HEK293 (cell line): ENCODE results near the gene NXT1.
A peak's percentile ranks its signal among the peaks of the same experiment; 100 is the strongest.

Experiments
- BCL11B ChIP-seq: fragments of 450-650 bp; formaldehyde crosslinking; IDR thresholded peaks from 2 replicates; pipeline ENCODE4 v1.5.1; 2016; ENCODE audit warnings: low read depth, missing biosample characterization, missing genetic modification characterization
- KLF9 ChIP-seq: fragments of 450-650 bp; formaldehyde crosslinking; IDR thresholded peaks from 2 replicates; pipeline ENCODE4 v1.5.1; 2016; ENCODE audit warnings: missing biosample characterization, missing genetic modification characterization, low read depth
- PRDM4 ChIP-seq: fragments of 450-650 bp; formaldehyde crosslinking; IDR thresholded peaks from 2 replicates; pipeline ENCODE4 v1.5.1; 2017; ENCODE audit warnings: missing biosample characterization, missing genetic modification characterization
- REST ChIP-seq: fragments of 450-650 bp; formaldehyde crosslinking; IDR thresholded peaks from 2 replicates; pipeline ENCODE4 v1.5.1; 2016; ENCODE audit warnings: missing biosample characterization, missing genetic modification characterization
- ZBTB20 ChIP-seq: fragments of 450-650 bp; formaldehyde crosslinking; IDR thresholded peaks from 2 replicates; pipeline ENCODE4 v1.5.1; 2016; ENCODE audit warnings: missing biosample characterization, missing genetic modification characterization
- ZBTB7A ChIP-seq: fragments of 450-650 bp; formaldehyde crosslinking; IDR thresholded peaks from 2 replicates; pipeline ENCODE4 v1.5.1; 2016; ENCODE audit warnings: low read depth, missing biosample characterization, missing genetic modification characterization
- ZNF140 ChIP-seq: fragments of 450-650 bp; formaldehyde crosslinking; IDR thresholded peaks from 2 replicates; pipeline ENCODE4 v1.5.1; 2016; ENCODE audit warnings: missing biosample characterization, missing genetic modification characterization
- ZNF211 ChIP-seq: fragments of 450-650 bp; formaldehyde crosslinking; IDR thresholded peaks from 2 replicates; pipeline ENCODE4 v1.5.1; 2016; ENCODE audit warnings: low read depth, missing biosample characterization, missing genetic modification characterization
- ZNF239 ChIP-seq: fragments of 450-650 bp; formaldehyde crosslinking; IDR thresholded peaks from 2 replicates; pipeline ENCODE4 v1.5.1; 2016; ENCODE audit warnings: missing biosample characterization, missing genetic modification characterization
- ZNF292 ChIP-seq: fragments of 450-650 bp; formaldehyde crosslinking; IDR thresholded peaks from 2 replicates; pipeline ENCODE4 v1.5.1; 2016; ENCODE audit warnings: low read depth, missing biosample characterization, missing genetic modification characterization, borderline replicate concordance
- ZNF341 ChIP-seq: fragments of 450-650 bp; formaldehyde crosslinking; IDR thresholded peaks from 2 replicates; pipeline ENCODE4; 2016; ENCODE audit warnings: low read depth, missing biosample characterization, missing genetic modification characterization
- ZNF423 ChIP-seq: fragments of 450-650 bp; formaldehyde crosslinking; IDR thresholded peaks from 2 replicates; pipeline ENCODE4 v1.5.1; 2016; ENCODE audit warnings: missing biosample characterization, missing genetic modification characterization
- ZNF510 ChIP-seq: fragments of 450-650 bp; formaldehyde crosslinking; IDR thresholded peaks from 2 replicates; pipeline ENCODE4 v1.5.1; 2018; ENCODE audit warnings: mild to moderate bottlenecking, missing genetic modification characterization, missing biosample characterization; ENCODE audit not compliant: insufficient replicate concordance
- ZNF513 ChIP-seq: fragments of 450-650 bp; IDR thresholded peaks from 2 replicates; pipeline ENCODE4 v1.5.1; 2018; ENCODE audit warnings: missing biosample characterization, missing genetic modification characterization
- ZNF514 ChIP-seq: fragments of 450-650 bp; formaldehyde crosslinking; IDR thresholded peaks from 2 replicates; pipeline ENCODE4 v1.5.1; 2016; ENCODE audit warnings: missing biosample characterization, missing genetic modification characterization
- ZNF549 ChIP-seq: fragments of 450-650 bp; IDR thresholded peaks from 2 replicates; pipeline ENCODE4 v1.5.1; 2018; ENCODE audit warnings: missing biosample characterization, missing genetic modification characterization, mild to moderate bottlenecking, inconsistent platforms, moderate library complexity
- ZNF621 ChIP-seq: fragments of 450-650 bp; formaldehyde crosslinking; IDR thresholded peaks from 2 replicates; pipeline ENCODE4 v1.5.1; 2017; ENCODE audit warnings: missing biosample characterization, missing genetic modification characterization
- ZNF626 ChIP-seq: fragments of 450-650 bp; sonication (Bioruptor Pico); formaldehyde crosslinking; IDR thresholded peaks from 2 replicates; pipeline ENCODE4 v1.5.1; 2018; ENCODE audit warnings: missing biosample characterization, missing genetic modification characterization, inconsistent platforms
- ZNF629 ChIP-seq: fragments of 450-650 bp; formaldehyde crosslinking; IDR thresholded peaks from 2 replicates; pipeline ENCODE4 v1.5.1; 2017; ENCODE audit warnings: missing biosample characterization, missing genetic modification characterization
- ZSCAN16 ChIP-seq: fragments of 450-650 bp; formaldehyde crosslinking; IDR thresholded peaks from 2 replicates; pipeline ENCODE4 v1.5.1; 2016; ENCODE audit warnings: missing biosample characterization, missing genetic modification characterization
- ZSCAN23 ChIP-seq: fragments of 450-650 bp; formaldehyde crosslinking; IDR thresholded peaks from 2 replicates; pipeline ENCODE4 v1.5.1; 2016; ENCODE audit warnings: missing biosample characterization, missing genetic modification characterization
- TF ChIP-seq, protein P1 (sequence below): fragments of 450-650 bp; formaldehyde crosslinking; IDR thresholded peaks from 2 replicates; pipeline ENCODE4 v1.5.1; 2016; ENCODE audit warnings: missing biosample characterization, missing genetic modification characterization
- TF ChIP-seq, protein P2 (sequence below): fragments of 450-650 bp; formaldehyde crosslinking; conservative IDR thresholded peaks from 2 replicates; pipeline ENCODE4 v1.5.1; 2016; ENCODE audit warnings: low read depth, missing biosample characterization, missing genetic modification characterization
- TF ChIP-seq, protein P3 (sequence below): fragments of 450-650 bp; formaldehyde crosslinking; IDR thresholded peaks from 2 replicates; pipeline ENCODE4 v1.5.1; 2017; ENCODE audit warnings: missing biosample characterization, missing genetic modification characterization

The NXT1 gene

GRCh38 chr20:23350904-23351838 lies 580 bp downstream of the NXT1 start (continued):
- TF ChIP-seq ZNF513 (tag by site-specific recombination) (no peak), ZNF514 (tag by site-specific recombination) (no peak), ZNF211 (tag by site-specific recombination) (no peak), KLF9 (tag by site-specific recombination) (peak; percentile 77), ZNF626 (no peak), ZNF510 (tag by site-specific recombination) (no peak), ZNF292 (tag by site-specific recombination) (no peak), ZNF621 (tag by site-specific recombination) (no peak), ZBTB7A (tag by site-specific recombination) (peak; percentile 71; the same call in 1 of the 2 replicates), ZBTB20 (tag by site-specific recombination) (peak; percentile 70; the same call in 1 of the 2 replicates), ZNF341 (tag by site-specific recombination) (no peak; the same call in 1 of the 2 replicates), ZSCAN23 (tag by site-specific recombination) (no peak), REST (tag by site-specific recombination) (no peak), ZNF140 (no peak), ZSCAN16 (tag by site-specific recombination) (no peak), PRDM4 (tag by site-specific recombination) (no peak; the same call in 1 of the 2 replicates), ZNF423 (no peak), ZNF549 (no peak), BCL11B (tag by site-specific recombination) (no peak), ZNF629 (tag by site-specific recombination) (peak; percentile 25; the same call in 1 of the 2 replicates), ZNF239 (tag by site-specific recombination) (no peak)
- TF ChIP-seq, protein P1, sequence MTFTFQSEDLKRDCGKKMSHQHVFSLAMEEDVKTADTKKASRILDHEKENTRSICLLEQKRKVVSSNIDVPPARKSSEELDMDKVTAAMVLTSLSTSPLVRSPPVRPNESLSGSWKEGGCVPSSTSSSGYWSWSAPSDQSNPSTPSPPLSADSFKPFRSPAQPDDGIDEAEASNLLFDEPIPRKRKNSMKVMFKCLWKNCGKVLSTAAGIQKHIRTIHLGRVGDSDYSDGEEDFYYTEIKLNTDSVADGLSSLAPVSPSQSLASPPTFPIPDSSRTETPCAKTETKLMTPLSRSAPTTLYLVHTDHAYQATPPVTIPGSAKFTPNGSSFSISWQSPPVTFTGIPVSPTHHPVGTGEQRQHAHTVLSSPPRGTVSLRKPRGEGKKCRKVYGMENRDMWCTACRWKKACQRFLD: no peak
- TF ChIP-seq, protein P2, sequence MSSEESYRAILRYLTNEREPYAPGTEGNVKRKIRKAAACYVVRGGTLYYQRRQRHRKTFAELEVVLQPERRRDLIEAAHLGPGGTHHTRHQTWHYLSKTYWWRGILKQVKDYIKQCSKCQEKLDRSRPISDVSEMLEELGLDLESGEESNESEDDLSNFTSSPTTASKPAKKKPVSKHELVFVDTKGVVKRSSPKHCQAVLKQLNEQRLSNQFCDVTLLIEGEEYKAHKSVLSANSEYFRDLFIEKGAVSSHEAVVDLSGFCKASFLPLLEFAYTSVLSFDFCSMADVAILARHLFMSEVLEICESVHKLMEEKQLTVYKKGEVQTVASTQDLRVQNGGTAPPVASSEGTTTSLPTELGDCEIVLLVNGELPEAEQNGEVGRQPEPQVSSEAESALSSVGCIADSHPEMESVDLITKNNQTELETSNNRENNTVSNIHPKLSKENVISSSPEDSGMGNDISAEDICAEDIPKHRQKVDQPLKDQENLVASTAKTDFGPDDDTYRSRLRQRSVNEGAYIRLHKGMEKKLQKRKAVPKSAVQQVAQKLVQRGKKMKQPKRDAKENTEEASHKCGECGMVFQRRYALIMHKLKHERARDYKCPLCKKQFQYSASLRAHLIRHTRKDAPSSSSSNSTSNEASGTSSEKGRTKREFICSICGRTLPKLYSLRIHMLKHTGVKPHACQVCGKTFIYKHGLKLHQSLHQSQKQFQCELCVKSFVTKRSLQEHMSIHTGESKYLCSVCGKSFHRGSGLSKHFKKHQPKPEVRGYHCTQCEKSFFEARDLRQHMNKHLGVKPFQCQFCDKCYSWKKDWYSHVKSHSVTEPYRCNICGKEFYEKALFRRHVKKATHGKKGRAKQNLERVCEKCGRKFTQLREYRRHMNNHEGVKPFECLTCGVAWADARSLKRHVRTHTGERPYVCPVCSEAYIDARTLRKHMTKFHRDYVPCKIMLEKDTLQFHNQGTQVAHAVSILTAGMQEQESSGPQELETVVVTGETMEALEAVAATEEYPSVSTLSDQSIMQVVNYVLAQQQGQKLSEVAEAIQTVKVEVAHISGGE: no peak
- TF ChIP-seq, protein P3, sequence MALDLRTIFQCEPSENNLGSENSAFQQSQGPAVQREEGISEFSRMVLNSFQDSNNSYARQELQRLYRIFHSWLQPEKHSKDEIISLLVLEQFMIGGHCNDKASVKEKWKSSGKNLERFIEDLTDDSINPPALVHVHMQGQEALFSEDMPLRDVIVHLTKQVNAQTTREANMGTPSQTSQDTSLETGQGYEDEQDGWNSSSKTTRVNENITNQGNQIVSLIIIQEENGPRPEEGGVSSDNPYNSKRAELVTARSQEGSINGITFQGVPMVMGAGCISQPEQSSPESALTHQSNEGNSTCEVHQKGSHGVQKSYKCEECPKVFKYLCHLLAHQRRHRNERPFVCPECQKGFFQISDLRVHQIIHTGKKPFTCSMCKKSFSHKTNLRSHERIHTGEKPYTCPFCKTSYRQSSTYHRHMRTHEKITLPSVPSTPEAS (tag by site-specific recombination): no peak
